Panc1 (cell line): Measurements from ENCODE around the gene SUN1.

ENCODE experiments used
- CTCF ChIP-seq: fragments of 450-650 bp; IDR thresholded peaks from 2 replicates; pipeline ENCODE4 v1.5.1; 2017; ENCODE audit warnings: mild to moderate bottlenecking
- POLR2AphosphoS5 ChIP-seq: IDR thresholded peaks from 2 replicates; pipeline ENCODE4 v1.6.1; 2012; ENCODE audit warnings: mild to moderate bottlenecking, low read depth, low read length, moderate library complexity

GRCh38 chr7:918118-918425, 85.8 kb downstream of the SUN1 start:
- TF ChIP-seq CTCF (no peak), POLR2AphosphoS5 (no peak)
